Panc1 (cell line): ENCODE data around the gene SMIM1. TPM values are rescaled to one million over a fixed set of nuclear protein-coding genes. Genes with fewer than 3 reads are reported as not detected.

Source experiments
- ATAC-seq: fragments of 200-7000 bp; cut with Tn5 transposase; 2 replicates; pipeline ENCODE4 v1.9.1; 2020; ENCODE audit warnings: mild to moderate bottlenecking, moderate library complexity
- BruUV-seq: library from RNA; stranded (reverse); fragments of 400-500 nt; replicated peaks from 2 replicates; lab custom pipeline; 2021; lab: Mats Ljungman, UMichigan
- CTCF ChIA-PET: fragments of 300-600 bp; sonication (Branson Sonifier 250); formaldehyde crosslinking; loops from one replicate; lab custom pipeline; 2022; ENCODE audit warnings: antibody characterized with exemption; lab: Charles Lee
- POLR2A ChIA-PET: fragments of 300-600 bp; sonication (Branson Sonifier 250); formaldehyde crosslinking; loops from one replicate; lab custom pipeline; 2022; ENCODE audit warnings: antibody characterized with exemption; lab: Charles Lee
- DNase-seq: peaks from one replicate; pipeline ENCODE4 v3.0.0-alpha.2; 2010; ENCODE audit warnings: low read depth, low spot score
- H3K27ac ChIP-seq: 2 replicates; pipeline ENCODE4 v1.5.1; 2011; ENCODE audit warnings: mild to moderate bottlenecking, low read length, inconsistent platforms
- H3K27me3 ChIP-seq: fragments of 200-500 bp; sonication (Bioruptor generic); 2 replicates; pipeline ENCODE4 v1.6.0; 2014; ENCODE audit warnings: low read length, inconsistent platforms; ENCODE audit not compliant: control insufficient read depth, insufficient read depth
- H3K36me3 ChIP-seq: fragments of 200-500 bp; sonication (Bioruptor generic); 2 replicates; pipeline ENCODE4 v1.5.1; 2014; ENCODE audit warnings: inconsistent platforms, mild to moderate bottlenecking, low read length, moderate library complexity; ENCODE audit not compliant: control insufficient read depth, insufficient read depth
- H3K4me1 ChIP-seq: 2 replicates; pipeline ENCODE4 v1.5.1; 2011; ENCODE audit warnings: inconsistent platforms, mild to moderate bottlenecking, low read length, moderate library complexity; ENCODE audit not compliant: control insufficient read depth, insufficient read depth
- H3K4me3 ChIP-seq, 2 experiments: 2 replicates each; pipeline ENCODE4 v1.5.1; 2011 to 2012; ENCODE audit warnings: low read depth in 2 of 2, low read length in 2 of 2, mild to moderate bottlenecking in 2 of 2, inconsistent platforms in 1 of 2, moderate library complexity in 1 of 2
- H3K9me3 ChIP-seq: fragments of 200-500 bp; sonication (Bioruptor generic); 2 replicates; pipeline ENCODE4 v1.5.1; 2014; ENCODE audit warnings: low read depth, mild to moderate bottlenecking, inconsistent platforms, low read length, moderate library complexity; ENCODE audit not compliant: control insufficient read depth, insufficient read depth
- CTCF ChIP-seq: fragments of 450-650 bp; IDR thresholded peaks from 2 replicates; pipeline ENCODE4 v1.5.1; 2017; ENCODE audit warnings: mild to moderate bottlenecking
- POLR2AphosphoS5 ChIP-seq: IDR thresholded peaks from 2 replicates; pipeline ENCODE4 v1.6.1; 2012; ENCODE audit warnings: mild to moderate bottlenecking, low read depth, low read length, moderate library complexity
- REST ChIP-seq, 2 experiments: IDR thresholded peaks; 2 replicates each; pipeline ENCODE4 v1.6.1; 2011 to 2012; ENCODE audit warnings: low read depth in 2 of 2, control low read depth in 1 of 2, low read length in 1 of 2, mild to moderate bottlenecking in 1 of 2, moderate library complexity in 1 of 2; ENCODE audit not compliant: insufficient read depth in 1 of 2
- SIN3A ChIP-seq: IDR thresholded peaks from 2 replicates; pipeline ENCODE4 v1.6.1; 2012; ENCODE audit warnings: low read depth, mild to moderate bottlenecking, low read length, moderate library complexity, borderline replicate concordance; ENCODE audit not compliant: insufficient read depth
- TCF7L2 ChIP-seq: IDR thresholded peaks from 2 replicates; pipeline ENCODE4 v1.6.1; 2011; ENCODE audit warnings: mild to moderate bottlenecking, low read depth, low read length, inconsistent platforms
- in situ Hi-C: cut with HindIII; loops from 2 replicates; pipeline ENCODE4 v1.10.0; 2016; ENCODE audit warnings: low sequenced_read_pairs, low pct_unique_long_range_greater_than_20kb
- intact Hi-C: fragments of 100-400 bp; cut with micrococcal nuclease; formaldehyde crosslinking; loops from one replicate; pipeline ENCODE4 v1.10.0; 2022; ENCODE audit not compliant: unreplicated experiment
- total RNA-seq: library from RNA; stranded (reverse); gene quantifications from one replicate; pipeline ENCODE4 v1.2.1, GENCODE V29; 2021; ENCODE audit not compliant: unreplicated experiment

SMIM1 gene
- total RNA-seq, 1 experiment from 2014 or later, result 35.5 TPM

- ChIA-PET CTCF (interaction anchor here (1.1 kb wide), 1 partner anchor 29 kb away, joined by 3 read pairs; no protein-coding TSS in a partner anchor), POLR2A (no interaction called here)
- Histone ChIP-seq H3K4me3 (no peak overlapping the region), H3K36me3 (no peaks in the 10 kb centered on the region), H3K27me3 (no peaks in the 10 kb centered on the region), H3K27ac (no peak overlapping the region), H3K9me3 (no peaks in the 10 kb centered on the region), H3K4me1 (no peaks in the 10 kb centered on the region)
- BruUV-seq, result no TSS peak
- no peak for DNase-seq
- intact Hi-C loops, result no loop called here
- in situ Hi-C loops, result no loop called here
- ATAC-seq, result no peak
- TF ChIP-seq POLR2AphosphoS5 (no peak), SIN3A (no peak), CTCF (no peak), TCF7L2 (no peak), REST (IDR thresholded peaks at IDR 0.05; ENCODE audit: insufficient read depth in 1 of 2, low read depth in 2 of 2, low read length in 1 of 2) (no peak)
Measured at GRCh38 chr1:3821004-3821403, 48.5 kb downstream of the SMIM1 start.

- no peaks in the 10 kb centered on the region for H3K9me3 ChIP-seq
- no peaks in the 10 kb centered on the region for H3K27me3 ChIP-seq
- H3K4me1 ChIP-seq, result no peaks in the 10 kb centered on the region
- in situ Hi-C loops (no loop called here), intact Hi-C loops (no loop called here)
- CTCF ChIA-PET, result interaction anchor here (1.1 kb wide), 1 partner anchor 30 kb away, joined by 3 read pairs; no protein-coding TSS in a partner anchor
- POLR2A ChIA-PET, result no interaction called here
- BruUV-seq, result no TSS peak
- no peak for TF ChIP-seq REST (IDR thresholded peaks at IDR 0.05; ENCODE audit: insufficient read depth in 1 of 2, low read depth in 2 of 2, low read length in 1 of 2)
- TF ChIP-seq TCF7L2, result no peak
- TF ChIP-seq SIN3A, result no peak
- TF ChIP-seq POLR2AphosphoS5, result no peak
- TF ChIP-seq CTCF, result no peak
- H3K27ac ChIP-seq, result no peak overlapping the region
- DNase-seq (no peak), ATAC-seq (no peak)
- H3K36me3 ChIP-seq, result no peaks in the 10 kb centered on the region
- H3K4me3 ChIP-seq, result no peak overlapping the region
Measured at GRCh38 chr1:3821447-3821846, 48.9 kb downstream of the SMIM1 start.
